WTC11 (cell line): ENCODE results near the gene ADI1.

Source experiments
- ATF6 ChIP-seq: sonication (generic); formaldehyde crosslinking; IDR thresholded peaks from 2 replicates; pipeline ENCODE4 v1.8.1; 2023; ENCODE audit warnings: mild to moderate bottlenecking, missing genetic modification reagents
- CTCF ChIP-seq: fragments of 200-600 bp; IDR thresholded peaks from 2 replicates; pipeline ENCODE4 v1.8.0; 2022; ENCODE audit warnings: antibody characterized with exemption
- E2F4 ChIP-seq: sonication (generic); formaldehyde crosslinking; IDR thresholded peaks from 2 replicates; pipeline ENCODE4 v1.8.1; 2022; ENCODE audit warnings: low read depth, mild to moderate bottlenecking, moderate library complexity, missing genetic modification reagents, borderline replicate concordance
- EMX1 ChIP-seq: fragments of 250-450 bp; sonication (Bioruptor Pico); IDR thresholded peaks from 2 replicates; pipeline ENCODE4 v1.8.0; 2021; ENCODE audit warnings: mild to moderate bottlenecking
- ESRRA ChIP-seq: sonication (generic); formaldehyde crosslinking; IDR thresholded peaks from 2 replicates; pipeline ENCODE4 v1.8.1; 2022; ENCODE audit warnings: mild to moderate bottlenecking, missing genetic modification reagents, borderline replicate concordance
- MAX ChIP-seq: sonication (generic); formaldehyde crosslinking; IDR thresholded peaks from 2 replicates; pipeline ENCODE4 v1.8.0; 2022; ENCODE audit warnings: mild to moderate bottlenecking, missing genetic modification reagents
- OVOL2 ChIP-seq: fragments of 250-450 bp; sonication (Bioruptor Pico); IDR thresholded peaks from 2 replicates; pipeline ENCODE4 v1.9.0; 2021; ENCODE audit warnings: mild to moderate bottlenecking, borderline replicate concordance
- ZBTB21 ChIP-seq: sonication (generic); formaldehyde crosslinking; IDR thresholded peaks from 2 replicates; pipeline ENCODE4 v1.8.1; 2023; ENCODE audit warnings: mild to moderate bottlenecking, missing genetic modification reagents, borderline replicate concordance
- ZNF263 ChIP-seq: sonication (generic); formaldehyde crosslinking; IDR thresholded peaks from 2 replicates; pipeline ENCODE4 v1.8.1; 2022; ENCODE audit warnings: low read depth, mild to moderate bottlenecking, moderate library complexity, missing genetic modification reagents
- ZNF317 ChIP-seq: sonication (generic); formaldehyde crosslinking; IDR thresholded peaks from 2 replicates; pipeline ENCODE4 v1.8.1; 2023; ENCODE audit warnings: low read depth, mild to moderate bottlenecking, moderate library complexity, missing genetic modification reagents, borderline replicate concordance

DNA sequence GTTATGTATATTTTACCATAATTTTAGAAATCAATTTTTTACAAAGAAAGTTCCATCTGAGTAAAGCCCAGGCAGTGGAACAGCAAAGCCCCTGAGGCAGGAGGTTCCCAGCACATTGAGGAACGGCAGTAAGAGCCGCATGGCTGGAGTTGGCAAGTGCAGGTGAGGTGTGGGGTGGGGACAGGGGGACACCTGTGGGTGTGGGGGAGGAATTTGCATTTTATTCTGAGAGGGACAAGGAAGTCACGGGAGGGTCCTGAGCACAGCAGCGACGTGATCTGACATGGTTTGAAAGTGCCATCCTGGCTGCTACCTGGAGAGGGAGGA is 16.1 kb upstream of the ADI1 start:
- no peak for TF ChIP-seq CTCF
- TF ChIP-seq ZBTB21 (CRISPR knock-in tag) = no peak
- TF ChIP-seq ZNF317 (CRISPR knock-in tag) = no peak
- TF ChIP-seq MAX = no peak
- TF ChIP-seq ATF6 = no peak
- TF ChIP-seq ZNF263 (CRISPR knock-in tag) = no peak
- no peak for TF ChIP-seq ESRRA (CRISPR knock-in tag)
- no peak for TF ChIP-seq EMX1 (CRISPR knock-in tag)
- no peak for TF ChIP-seq OVOL2
- TF ChIP-seq E2F4 (CRISPR knock-in tag) = no peak
